HG03460 (cell line): Measurements from ENCODE around the gene CPZ.
"Not testable (repeated sequence)": the region's sequence is repeated elsewhere in the genome, so short reads cannot be mapped to it uniquely, and the experiment has no call there.

Source experiments
- ATAC-seq: cut with Tn5 transposase; IDR thresholded peaks from one replicate; pipeline ENCODE4 v1.9.1; 2021; ENCODE audit not compliant: unreplicated experiment

The CPZ gene

GRCh38 chr4:8634773-8635172 is 42.2 kb downstream of the CPZ start:
- not testable (repeated sequence) for ATAC-seq

- not testable (repeated sequence) for ATAC-seq
Observed at GRCh38 chr4:8635897-8636554, 43.5 kb downstream of the CPZ start.

- no peak for ATAC-seq
Observed at GRCh38 chr4:8637456-8637984, 45.0 kb downstream of the CPZ start.

GRCh38 chr4:8639021-8639420 is 46.5 kb downstream of the CPZ start:
- no peak for ATAC-seq

GRCh38 chr4:8639777-8640720 is 47.5 kb downstream of the CPZ start:
- no peak for ATAC-seq

GRCh38 chr4:8640816-8641215 is 48.3 kb downstream of the CPZ start:
- no peak for ATAC-seq

GRCh38 chr4:8641256-8641655 is 48.7 kb downstream of the CPZ start:
- no peak for ATAC-seq

GRCh38 chr4:8641931-8642650 is 49.5 kb downstream of the CPZ start:
- no peak for ATAC-seq

GRCh38 chr4:8642651-8643321 is 50.2 kb downstream of the CPZ start:
- no peak for ATAC-seq

GRCh38 chr4:8643441-8643840 is 50.9 kb downstream of the CPZ start:
- no peak for ATAC-seq

GRCh38 chr4:8643986-8644385 is 51.4 kb downstream of the CPZ start:
- ATAC-seq: no peak

GRCh38 chr4:8644461-8644891 is 51.9 kb downstream of the CPZ start:
- ATAC-seq: no peak

- no peak for ATAC-seq
Observed at GRCh38 chr4:8644966-8645752, 52.6 kb downstream of the CPZ start.

- ATAC-seq: no peak
Observed at GRCh38 chr4:8645753-8646124, 53.2 kb downstream of the CPZ start.

- ATAC-seq: no peak
Observed at GRCh38 chr4:8646296-8647093, 53.9 kb downstream of the CPZ start.

GRCh38 chr4:8647094-8647570 is 54.6 kb downstream of the CPZ start:
- no peak for ATAC-seq

- no peak for ATAC-seq
Observed at GRCh38 chr4:8647626-8648025, 55.1 kb downstream of the CPZ start.

GRCh38 chr4:8648296-8648695 is 55.7 kb downstream of the CPZ start:
- ATAC-seq: no peak
